ENCODE data around the gene ST8SIA5. TPM values are rescaled to one million over a fixed set of nuclear protein-coding genes. Genes with fewer than 3 reads are reported as not detected.

Gene ST8SIA5
- total RNA-seq, 1 experiment from 2014 or later, result 5.4 TPM

- no peak for TF ChIP-seq IRF2 (CRISPR knock-in tag; IDR thresholded peaks at IDR 0.05; ENCODE audit: borderline replicate concordance, low read depth)
Observed at GRCh38 chr18:46627136-46627535, 129.7 kb downstream of the ST8SIA5 start (continued).

GRCh38 chr18:46625069-46625468, 131.8 kb downstream of the ST8SIA5 start:
- POLR2A ChIA-PET, result no interaction called here
- peaks cover 9% of the 10 kb centered on the region for H3K4me1 Mint-ChIP-seq
- CTCF ChIA-PET, result interaction anchor here (1.3 to 1.8 kb wide), 2 partner anchors 33 to 69 kb away, joined by 6 to 9 read pairs; no protein-coding TSS in a partner anchor
- H3K9me3 Mint-ChIP-seq, result no peaks in the 10 kb centered on the region
- TF ChIP-seq MXD4 (CRISPR knock-in tag; IDR thresholded peaks at IDR 0.05; ENCODE audit: borderline replicate concordance), result no peak
- no peak for TF ChIP-seq ATF3 (CRISPR knock-in tag; conservative IDR thresholded peaks at IDR 0.05)
- TF ChIP-seq ZNF121 (CRISPR knock-in tag; IDR thresholded peaks at IDR 0.05), result no peak
- no peaks in the 10 kb centered on the region for H3K36me3 Mint-ChIP-seq
- ATAC-seq, result no peak
- DNase-seq (ENCODE audit: low spot score), result no peak
- no peak overlapping the region for H3K27ac Mint-ChIP-seq
- no peaks in the 10 kb centered on the region for H3K27me3 Mint-ChIP-seq (ENCODE audit: low read depth)
- no peak overlapping the region for H3K4me3 Mint-ChIP-seq

GRCh38 chr18:46624127-46624526, 132.7 kb downstream of the ST8SIA5 start:
- Mint-ChIP-seq H3K4me1 (peaks cover 9% of the 10 kb centered on the region), H3K27ac (no peak overlapping the region), H3K27me3 (ENCODE audit: low read depth) (no peaks in the 10 kb centered on the region), H3K4me3 (no peak overlapping the region), H3K9me3 (no peaks in the 10 kb centered on the region), H3K36me3 (no peaks in the 10 kb centered on the region)
- DNase-seq (ENCODE audit: low spot score) (no peak), ATAC-seq (no peak)
- no peak for TF ChIP-seq MXD4 (CRISPR knock-in tag; IDR thresholded peaks at IDR 0.05; ENCODE audit: borderline replicate concordance)
- no peak for TF ChIP-seq NFE2L1 (CRISPR knock-in tag; IDR thresholded peaks at IDR 0.05)
- TF ChIP-seq ELF4 (CRISPR knock-in tag; IDR thresholded peaks at IDR 0.05; ENCODE audit: low read depth), result no peak
- no peak for TF ChIP-seq GRHL2 (CRISPR knock-in tag; IDR thresholded peaks at IDR 0.05; ENCODE audit: insufficient replicate concordance, severe bottlenecking)
- no peak for TF ChIP-seq E2F1 (CRISPR knock-in tag; IDR thresholded peaks at IDR 0.05)
- TF ChIP-seq CBFB (CRISPR knock-in tag; IDR thresholded peaks at IDR 0.05; ENCODE audit: low read depth), result no peak
- TF ChIP-seq, protein P1, sequence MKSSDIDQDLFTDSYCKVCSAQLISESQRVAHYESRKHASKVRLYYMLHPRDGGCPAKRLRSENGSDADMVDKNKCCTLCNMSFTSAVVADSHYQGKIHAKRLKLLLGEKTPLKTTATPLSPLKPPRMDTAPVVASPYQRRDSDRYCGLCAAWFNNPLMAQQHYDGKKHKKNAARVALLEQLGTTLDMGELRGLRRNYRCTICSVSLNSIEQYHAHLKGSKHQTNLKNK (CRISPR knock-in tag; IDR thresholded peaks at IDR 0.05), result no peak
- TF ChIP-seq ZNF423 (CRISPR knock-in tag; IDR thresholded peaks at IDR 0.05), result no peak
- TF ChIP-seq PRDM15 (CRISPR knock-in tag; IDR thresholded peaks at IDR 0.05), result no peak
- no peak for TF ChIP-seq ZNF121 (CRISPR knock-in tag; IDR thresholded peaks at IDR 0.05)
- TF ChIP-seq JAZF1 (CRISPR knock-in tag; IDR thresholded peaks at IDR 0.05), result no peak
- TF ChIP-seq ESRRA (CRISPR knock-in tag; IDR thresholded peaks at IDR 0.05; ENCODE audit: borderline replicate concordance), result no peak
- no peak for TF ChIP-seq IRF1 (CRISPR knock-in tag; IDR thresholded peaks at IDR 0.05)
- no peak for TF ChIP-seq PREB (CRISPR knock-in tag; IDR thresholded peaks at IDR 0.05; ENCODE audit: borderline replicate concordance)
- no peak for TF ChIP-seq TCF7 (CRISPR knock-in tag; IDR thresholded peaks at IDR 0.05; ENCODE audit: low read depth)
- TF ChIP-seq TEAD4 (CRISPR knock-in tag; IDR thresholded peaks at IDR 0.05), result no peak
- TF ChIP-seq, protein P2, sequence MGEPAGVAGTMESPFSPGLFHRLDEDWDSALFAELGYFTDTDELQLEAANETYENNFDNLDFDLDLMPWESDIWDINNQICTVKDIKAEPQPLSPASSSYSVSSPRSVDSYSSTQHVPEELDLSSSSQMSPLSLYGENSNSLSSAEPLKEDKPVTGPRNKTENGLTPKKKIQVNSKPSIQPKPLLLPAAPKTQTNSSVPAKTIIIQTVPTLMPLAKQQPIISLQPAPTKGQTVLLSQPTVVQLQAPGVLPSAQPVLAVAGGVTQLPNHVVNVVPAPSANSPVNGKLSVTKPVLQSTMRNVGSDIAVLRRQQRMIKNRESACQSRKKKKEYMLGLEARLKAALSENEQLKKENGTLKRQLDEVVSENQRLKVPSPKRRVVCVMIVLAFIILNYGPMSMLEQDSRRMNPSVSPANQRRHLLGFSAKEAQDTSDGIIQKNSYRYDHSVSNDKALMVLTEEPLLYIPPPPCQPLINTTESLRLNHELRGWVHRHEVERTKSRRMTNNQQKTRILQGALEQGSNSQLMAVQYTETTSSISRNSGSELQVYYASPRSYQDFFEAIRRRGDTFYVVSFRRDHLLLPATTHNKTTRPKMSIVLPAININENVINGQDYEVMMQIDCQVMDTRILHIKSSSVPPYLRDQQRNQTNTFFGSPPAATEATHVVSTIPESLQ (CRISPR knock-in tag; IDR thresholded peaks at IDR 0.05), result no peak
- ChIA-PET CTCF (interaction anchor here (0.6 to 3.9 kb wide), 7 partner anchors 22 to 393 kb away, joined by 3 to 28 read pairs (median 5); no protein-coding TSS in a partner anchor), POLR2A (no interaction called here)
